ENCODE measurements around the gene ANTXR2.
"Not testable (repeated sequence)": the region's sequence is repeated elsewhere in the genome, so short reads cannot be mapped to it uniquely, and the experiment has no call there.

ANTXR2 gene

GRCh38 chr4:80072744-80073472 is at the start of gene ANTXR2:
Gene ANTXR2, minus strand, starts transcription at chr4:80073229. Its CDS starts 669 bp downstream, at chr4:80072560.
- peak; percentile 66 for DNase-seq

GRCh38 chr4:80121815-80122214 is 48.8 kb upstream of the ANTXR2 start:
- not testable (repeated sequence) for DNase-seq

- DNase-seq, result not testable (repeated sequence)
Measured at GRCh38 chr4:80119620-80120019, 46.6 kb upstream of the ANTXR2 start.

GRCh38 chr4:80116516-80116915 is 43.5 kb upstream of the ANTXR2 start:
- no peak for DNase-seq

GRCh38 chr4:80115368-80116181 is 42.5 kb upstream of the ANTXR2 start:
- no peak for DNase-seq

GRCh38 chr4:80114732-80115265 is 41.8 kb upstream of the ANTXR2 start:
- no peak for DNase-seq

GRCh38 chr4:80113615-80114014 is 40.6 kb upstream of the ANTXR2 start:
- no peak for DNase-seq

- no peak for DNase-seq
Measured at GRCh38 chr4:80112236-80112635, 39.2 kb upstream of the ANTXR2 start.

GRCh38 chr4:80111276-80111675 is 38.2 kb upstream of the ANTXR2 start:
- no peak for DNase-seq

- DNase-seq, result no peak
Measured at GRCh38 chr4:80107374-80107773, 34.3 kb upstream of the ANTXR2 start.

GRCh38 chr4:80104927-80105326 is 31.9 kb upstream of the ANTXR2 start:
- no peak for DNase-seq

GRCh38 chr4:80103629-80104028 is 30.6 kb upstream of the ANTXR2 start:
- peak; percentile 58 for DNase-seq

- no peak for DNase-seq
Measured at GRCh38 chr4:80101792-80102116, 28.7 kb upstream of the ANTXR2 start.

- no peak for DNase-seq
Measured at GRCh38 chr4:80101071-80101791, 28.2 kb upstream of the ANTXR2 start.

- no peak for DNase-seq
Measured at GRCh38 chr4:80099671-80100070, 26.6 kb upstream of the ANTXR2 start.

GRCh38 chr4:80098635-80099034 is 25.6 kb upstream of the ANTXR2 start:
- no peak for DNase-seq

- DNase-seq, result no peak
Measured at GRCh38 chr4:80097400-80098177, 24.6 kb upstream of the ANTXR2 start.

GRCh38 chr4:80096175-80096850 is 23.3 kb upstream of the ANTXR2 start:
- no peak for DNase-seq

- DNase-seq, result no peak
Measured at GRCh38 chr4:80094191-80094590, 21.2 kb upstream of the ANTXR2 start.

- no peak for DNase-seq
Measured at GRCh38 chr4:80093563-80093962, 20.5 kb upstream of the ANTXR2 start.

- DNase-seq, result no peak
Measured at GRCh38 chr4:80092847-80093246, 19.8 kb upstream of the ANTXR2 start.

- DNase-seq, result no peak
Measured at GRCh38 chr4:80092088-80092487, 19.1 kb upstream of the ANTXR2 start.
